HG03342 (cell line): Measurements from ENCODE around the gene KCNQ1.

Experiments
- ATAC-seq: cut with Tn5 transposase; IDR thresholded peaks from one replicate; pipeline ENCODE4 v1.9.1; 2021; ENCODE audit warnings: mild to moderate bottlenecking, moderate library complexity; ENCODE audit not compliant: unreplicated experiment

Gene KCNQ1

GRCh38 chr11:2837651-2838050 is 392.8 kb downstream of the KCNQ1 start:
- no peak for ATAC-seq

- ATAC-seq, result no peak
Observed at GRCh38 chr11:2838091-2838490, 393.3 kb downstream of the KCNQ1 start.

DNA sequence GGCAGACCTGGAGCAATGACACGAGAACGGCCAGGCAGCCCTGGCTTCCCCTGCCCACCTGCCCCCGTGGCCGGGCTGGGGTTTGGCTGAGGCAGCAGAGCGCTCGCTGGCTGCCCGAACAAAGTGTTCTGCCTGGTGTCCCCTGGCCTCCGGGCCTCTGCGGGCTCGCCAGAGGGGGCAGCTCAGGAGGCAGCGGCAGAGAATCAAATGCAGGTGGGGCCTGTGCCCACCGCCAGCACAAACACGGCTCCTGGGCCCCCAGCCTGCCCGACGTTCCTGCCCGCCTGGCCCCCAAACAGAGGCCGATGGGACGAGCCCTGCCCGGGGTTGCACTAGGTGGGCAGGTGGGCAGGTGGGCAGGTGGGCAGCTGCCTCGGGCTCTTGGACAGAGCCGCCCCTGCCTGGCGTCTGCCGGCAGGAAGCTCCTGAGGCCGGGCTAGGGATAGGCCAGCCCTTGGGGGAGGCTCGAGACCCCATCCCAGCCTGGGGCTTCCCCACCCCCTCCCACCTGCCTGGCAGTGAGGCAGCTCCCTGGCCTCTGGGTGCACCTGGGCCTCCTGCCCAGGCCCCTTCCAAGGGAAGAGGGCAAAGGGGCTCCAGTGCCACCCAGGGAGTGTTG is 394.0 kb downstream of the KCNQ1 start:
- ATAC-seq, result no peak

DNA sequence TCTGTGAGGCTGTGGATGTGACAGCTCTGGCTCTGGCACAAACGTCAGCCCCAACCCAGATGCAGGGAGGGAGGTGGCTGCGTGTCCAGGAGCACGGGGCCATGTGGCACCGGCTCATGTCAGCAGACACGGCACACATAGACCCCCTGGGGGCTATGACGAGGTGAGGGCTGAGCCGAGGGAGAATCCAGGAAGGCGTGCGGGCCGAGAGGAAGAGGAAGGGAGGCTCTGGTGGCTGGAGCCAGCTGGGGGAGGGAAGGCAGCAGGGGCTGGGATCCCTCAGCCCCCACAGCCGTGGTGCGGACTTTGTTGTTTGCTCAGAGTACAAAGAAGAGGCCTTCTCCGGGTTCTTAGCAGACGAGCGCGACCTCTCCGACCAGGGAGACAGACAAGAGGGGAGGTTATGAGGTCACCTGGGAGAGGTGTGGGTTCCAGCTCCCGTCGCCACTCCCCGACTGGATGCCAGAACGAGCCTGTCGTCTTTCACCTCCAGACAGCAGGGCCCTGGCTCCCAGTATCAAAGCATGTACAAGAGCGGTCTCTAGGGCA is 394.7 kb downstream of the KCNQ1 start:
- ATAC-seq, result no peak

- ATAC-seq, result no peak
Observed at GRCh38 chr11:2841411-2842190, 396.8 kb downstream of the KCNQ1 start.

- no peak for ATAC-seq
Observed at GRCh38 chr11:2842876-2843275, 398.1 kb downstream of the KCNQ1 start.

DNA sequence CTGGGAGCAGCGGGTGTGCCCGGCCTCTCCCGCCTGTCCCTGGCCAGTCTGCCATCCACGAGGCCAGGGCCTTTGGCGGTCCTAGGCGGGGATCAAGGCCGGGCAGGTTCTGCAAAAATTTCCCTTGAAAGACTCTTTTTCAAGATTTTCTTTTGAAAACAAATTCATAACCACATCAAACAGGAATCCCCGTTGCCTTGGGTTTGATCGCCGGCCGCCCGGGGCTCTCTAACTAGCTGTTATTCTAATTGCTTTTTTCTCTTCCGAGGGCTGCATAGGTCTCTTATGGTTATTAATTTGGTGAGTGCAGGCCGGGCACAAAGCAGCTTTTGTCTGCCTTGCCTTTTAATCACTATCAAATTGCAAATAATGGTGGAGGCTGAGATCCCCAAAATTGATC is 398.7 kb downstream of the KCNQ1 start:
- no peak for ATAC-seq

DNA sequence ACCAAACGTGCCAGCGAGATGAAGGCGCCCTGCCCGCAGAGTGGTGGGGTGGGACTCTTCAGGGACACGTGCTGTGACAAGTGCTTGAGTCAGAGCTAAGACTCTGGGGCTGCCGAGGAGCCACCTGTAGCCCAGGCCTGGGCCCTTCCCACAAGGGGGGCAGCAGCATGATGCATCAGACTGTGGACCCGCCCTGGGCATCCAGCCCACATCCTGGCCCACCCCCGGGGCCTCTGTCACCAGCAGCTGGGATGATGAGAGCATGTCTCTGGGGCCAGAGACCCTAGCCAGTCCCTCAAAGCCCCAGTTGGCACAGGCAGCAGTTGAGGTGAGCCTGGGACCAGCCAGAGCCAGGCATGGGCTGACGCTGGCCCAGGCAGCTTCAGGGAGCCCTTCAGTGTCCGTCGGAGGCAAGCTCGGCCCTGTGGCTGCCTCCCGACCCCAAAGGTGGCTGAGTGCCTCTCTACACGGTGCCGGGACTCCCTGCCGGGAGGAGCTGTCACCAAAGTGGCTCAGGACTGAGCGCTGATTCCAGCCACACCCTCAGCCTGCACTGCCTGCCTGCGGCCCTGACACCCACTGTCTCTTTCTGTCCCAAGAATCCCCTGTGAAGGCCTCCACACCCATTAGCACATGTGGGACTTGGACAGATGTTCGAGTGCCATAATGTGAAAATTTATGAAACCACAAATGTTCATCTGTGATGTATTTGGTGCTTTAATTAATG is 399.5 kb downstream of the KCNQ1 start:
- ATAC-seq, result no peak

DNA sequence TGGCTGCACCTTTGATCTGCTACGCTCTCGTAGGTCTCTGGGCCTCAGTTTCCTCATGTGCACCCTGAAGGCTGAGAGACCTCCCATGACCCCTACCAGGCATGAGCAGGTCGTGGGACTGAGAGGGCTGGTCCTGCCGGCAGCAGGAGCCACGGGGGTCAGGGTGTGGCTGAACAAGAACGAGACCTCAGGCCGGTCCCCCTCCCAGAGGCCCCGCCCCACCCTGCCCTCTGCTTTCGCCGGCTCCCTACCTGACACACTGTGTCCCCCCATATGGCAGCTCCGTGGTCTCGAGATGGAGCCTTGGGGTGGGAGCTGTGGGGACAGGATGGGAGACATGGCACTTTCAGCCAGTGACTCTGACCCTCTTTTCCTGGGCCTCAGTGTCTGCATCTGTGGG is 400.2 kb downstream of the KCNQ1 start:
- ATAC-seq, result no peak

DNA sequence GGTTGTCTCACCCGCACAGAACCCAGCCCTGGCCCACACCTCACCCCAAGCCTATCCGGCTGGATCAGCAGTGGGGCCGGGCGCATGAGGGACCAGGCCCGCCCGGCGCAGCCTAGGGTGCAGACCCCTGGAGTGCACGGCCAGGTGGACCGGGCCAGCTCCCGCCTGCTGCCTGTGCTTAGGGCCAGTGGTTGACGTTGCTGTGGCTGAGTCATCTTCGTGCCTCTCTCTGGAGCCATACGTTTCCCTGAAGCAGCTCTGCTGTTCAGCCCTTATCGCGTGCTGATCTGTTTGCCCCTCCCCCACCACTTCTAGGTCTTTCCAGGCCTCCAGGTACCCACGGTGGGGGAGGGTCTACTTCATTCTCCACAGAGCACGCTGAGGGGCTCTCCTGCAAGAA is 401.2 kb downstream of the KCNQ1 start:
- no peak for ATAC-seq

GRCh38 chr11:2846470-2846869 is 401.7 kb downstream of the KCNQ1 start:
- ATAC-seq, result no peak

GRCh38 chr11:2847561-2847960 is 402.8 kb downstream of the KCNQ1 start:
- ATAC-seq, result no peak

DNA sequence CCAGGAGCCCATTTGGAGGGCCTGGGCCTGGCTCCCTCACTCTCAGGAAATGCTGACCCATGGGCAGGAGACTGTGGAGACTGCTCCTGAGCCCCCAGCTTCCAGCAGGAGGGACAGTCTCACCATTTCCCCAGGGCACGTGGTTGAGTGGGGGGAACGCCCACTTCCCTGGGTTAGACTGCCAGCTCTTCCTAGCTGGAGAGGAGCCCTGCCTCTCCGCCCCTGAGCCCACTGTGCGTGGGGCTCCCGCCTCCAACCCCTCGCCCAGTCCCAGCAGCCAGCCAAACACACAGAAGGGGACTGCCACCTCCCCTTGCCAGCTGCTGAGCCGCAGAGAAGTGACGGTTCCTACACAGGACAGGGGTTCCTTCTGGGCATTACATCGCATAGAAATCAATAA is 403.7 kb downstream of the KCNQ1 start:
- no peak for ATAC-seq

- ATAC-seq, result no peak
Observed at GRCh38 chr11:2849994-2850770, 405.4 kb downstream of the KCNQ1 start.

DNA sequence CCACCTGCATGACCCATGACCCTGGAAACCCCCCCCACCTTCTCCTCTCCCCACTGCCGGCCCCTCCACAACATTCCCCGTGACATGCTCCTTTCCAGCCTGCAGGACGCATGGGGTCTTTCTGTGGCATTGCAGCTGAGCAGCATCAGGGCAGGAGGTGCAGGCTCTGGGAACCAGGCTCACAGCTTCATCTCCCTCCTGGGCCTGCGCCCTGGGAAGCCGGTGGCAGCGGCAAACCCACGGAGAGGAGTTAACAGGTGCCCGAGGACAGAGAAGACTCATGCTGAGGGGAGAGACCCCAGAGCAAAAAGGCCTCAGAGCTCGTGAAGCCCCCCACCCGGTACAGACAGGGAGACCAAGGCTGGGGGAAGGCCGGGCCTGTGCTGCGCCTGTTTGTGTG is 408.6 kb downstream of the KCNQ1 start:
- no peak for ATAC-seq

- ATAC-seq, result no peak
Observed at GRCh38 chr11:2853997-2854560, 409.3 kb downstream of the KCNQ1 start.

DNA sequence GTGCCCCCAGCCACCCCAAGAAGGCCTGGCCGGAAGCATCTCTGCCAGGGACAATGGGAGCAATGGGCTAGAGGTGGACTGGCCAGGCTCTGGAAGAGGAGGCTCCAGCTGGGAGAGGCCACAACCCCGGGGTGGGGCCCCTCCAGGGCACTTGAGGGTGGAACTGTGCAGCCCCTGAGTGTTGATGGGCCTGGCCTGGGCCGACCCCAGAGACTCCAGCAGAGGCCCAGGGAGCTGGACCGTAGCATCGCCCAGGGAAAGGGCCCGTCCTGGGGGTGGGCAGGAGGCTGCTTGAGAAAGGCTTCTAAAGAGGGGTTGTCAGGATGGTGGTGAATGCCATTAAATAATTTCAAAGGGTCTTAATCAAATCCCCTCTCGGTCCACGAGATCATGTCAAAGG is 410.4 kb downstream of the KCNQ1 start:
- ATAC-seq, result no peak

DNA sequence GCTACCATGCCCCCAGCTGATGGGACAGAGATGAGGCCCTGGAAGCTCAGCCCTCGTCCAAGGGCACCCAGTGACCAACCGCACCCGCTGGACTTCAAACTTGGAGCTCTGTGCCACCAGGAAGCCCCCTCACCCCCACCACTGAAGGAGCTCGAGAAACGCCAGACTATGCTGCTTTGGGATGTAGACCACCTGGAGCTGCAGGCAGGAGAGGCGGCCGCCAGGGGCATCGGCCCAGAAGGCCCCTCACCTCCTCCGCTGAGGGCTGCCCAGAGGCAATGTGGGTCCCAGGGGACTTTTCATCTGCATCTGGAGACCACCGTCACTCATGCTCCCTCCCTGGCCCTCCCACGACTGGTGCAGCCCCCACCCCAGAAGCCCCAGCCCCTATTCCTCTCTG is 412.5 kb downstream of the KCNQ1 start:
- ATAC-seq, result no peak

DNA sequence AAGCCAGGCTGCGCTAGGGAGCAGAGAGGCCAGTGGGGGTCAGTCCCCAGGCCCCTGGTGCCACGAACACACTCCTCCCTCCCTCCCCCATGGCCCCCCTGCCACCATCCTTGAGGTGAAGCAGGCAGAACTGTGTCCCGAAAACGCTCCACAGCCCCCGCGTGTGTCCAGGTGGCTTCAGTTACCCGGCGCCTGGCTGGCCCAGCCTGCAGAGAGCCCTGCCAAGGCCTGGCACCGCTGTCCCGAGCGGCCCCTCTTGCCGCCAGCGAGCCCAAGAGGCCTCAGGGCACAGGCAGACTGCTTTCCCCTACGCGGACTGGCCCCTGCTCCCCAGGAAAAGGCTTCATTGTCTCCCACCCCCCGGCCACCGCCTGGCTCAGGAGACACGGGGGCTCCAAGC is 413.1 kb downstream of the KCNQ1 start:
- ATAC-seq, result no peak

DNA sequence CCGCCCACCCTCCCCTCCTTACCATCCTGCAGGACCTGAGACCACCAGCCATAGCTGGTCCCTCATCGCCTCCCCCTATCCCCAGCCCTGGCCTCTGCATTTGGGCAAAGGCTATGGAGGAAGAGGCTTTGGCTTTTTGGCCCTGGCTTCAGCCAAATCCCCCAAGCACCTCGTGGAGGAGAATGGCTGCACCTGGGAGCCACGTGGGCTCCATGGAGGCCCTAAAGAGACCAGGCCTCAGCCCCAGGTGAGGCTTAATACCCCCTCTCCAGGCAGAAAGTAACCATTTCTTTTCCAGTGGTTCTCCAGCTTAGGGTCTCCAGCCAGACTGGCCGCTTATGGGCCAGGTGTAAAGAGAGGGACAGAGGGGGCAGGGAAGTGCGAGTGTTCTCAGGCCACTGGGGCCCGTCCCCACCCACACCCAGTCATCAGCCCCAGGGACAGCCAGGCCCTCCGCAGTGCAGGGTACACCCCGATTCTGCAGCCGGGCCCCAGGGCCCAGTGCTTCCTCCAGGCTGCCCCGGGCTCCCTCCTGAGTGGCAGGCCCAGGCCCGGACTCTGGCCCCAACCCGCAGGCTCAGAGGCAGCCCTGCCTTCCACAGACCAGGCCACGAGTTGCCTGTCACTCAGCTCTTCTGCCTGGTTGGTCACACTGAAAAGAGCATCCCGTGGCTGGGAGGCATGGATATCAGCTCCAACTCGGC is 414.3 kb downstream of the KCNQ1 start:
- no peak for ATAC-seq
